HepG2 (cell line): ENCODE results near the gene TBCCD1. TPM values are rescaled to one million over a fixed set of nuclear protein-coding genes. Genes with fewer than 3 reads are reported as not detected.

ENCODE experiments used
- ATAC-seq: fragments of 200-7000 bp; cut with Tn5 transposase; 3 replicates; pipeline ENCODE4 v1.9.1; 2020; ENCODE audit warnings: mild to moderate bottlenecking, moderate library complexity
- BruUV-seq: library from RNA; stranded (reverse); fragments of 400-500 nt; replicated peaks from 2 replicates; lab custom pipeline; 2021; lab: Mats Ljungman, UMichigan
- CTCF ChIA-PET: fragments of 300-600 bp; formaldehyde crosslinking; extraction: SDS; loops from one replicate; lab custom pipeline; 2021; ENCODE audit warnings: low total read pairs, inconsistent platforms, low intra/inter-chr PET ratio; lab: Yijun Ruan, JAX
- POLR2A ChIA-PET: fragments of 350-600 bp; sonication (Branson Sonifier 250); formaldehyde crosslinking; loops from one replicate; lab custom pipeline; 2020; ENCODE audit warnings: antibody characterized with exemption, inconsistent platforms; lab: Yijun Ruan, JAX
- DNase-seq: peaks from one replicate; pipeline ENCODE4 v3.0.0-alpha.2; 2015; ENCODE audit warnings: low spot score
- FAIRE-seq: peaks from 3 replicates; lab custom pipeline; 2011; peaks lifted over from hg19 to GRCh38; lab: Jason Lieb, UNC
- H2AFZ ChIP-seq: one replicate; pipeline ENCODE4 v1.6.1; 2011; ENCODE audit warnings: low read length, inconsistent platforms
- H3K27ac ChIP-seq: fragments of 300-600 bp; 3 replicates; pipeline ENCODE4 v1.8.0; 2011; ENCODE audit warnings: mixed run types, mild to moderate bottlenecking, mixed read lengths, low read length, inconsistent platforms; ENCODE audit not compliant: insufficient read depth; ENCODE audit errors: extremely low read length
- H3K27me3 ChIP-seq, 2 experiments: fragments of 200-600 bp in 1 of 2; 2 replicates in 1 of 2; 3 replicates in 1 of 2; pipeline versions ENCODE4 v1.6.0 to v1.8.0; 2011; ENCODE audit warnings: low read length in 2 of 2, mild to moderate bottlenecking in 2 of 2, moderate library complexity in 2 of 2, inconsistent platforms in 1 of 2; ENCODE audit not compliant: insufficient read depth in 2 of 2, control insufficient read depth in 1 of 2
- H3K36me3 ChIP-seq, 2 experiments: fragments of 200-600 bp in 1 of 2; replicated peaks in 1 of 2; 2 replicates in 1 of 2; 3 replicates in 1 of 2; pipeline versions ENCODE4 v1.5.1 to v1.8.0; 2011; ENCODE audit warnings: low read length in 2 of 2, inconsistent platforms in 1 of 2; ENCODE audit not compliant: insufficient read depth in 2 of 2, control insufficient read depth in 1 of 2
- H3K4me1 ChIP-seq: 2 replicates; pipeline ENCODE4 v1.5.1; 2012; ENCODE audit warnings: low read length, inconsistent platforms; ENCODE audit not compliant: insufficient read depth
- H3K4me2 ChIP-seq: 2 replicates; pipeline ENCODE4 v1.6.0; 2011; ENCODE audit warnings: low read depth, low read length, inconsistent platforms
- H3K4me3 ChIP-seq, 3 experiments: fragments of 200-600 bp in 1 of 3; sonication (generic), shearing (Covaris generic) in 1 of 3; replicated peaks in 1 of 3; 2 replicates each; pipeline ENCODE4 v1.5.1; 2011 to 2016; ENCODE audit warnings: low read length in 3 of 3, inconsistent platforms in 2 of 3, low read depth in 2 of 3, mild to moderate bottlenecking in 2 of 3, control low read depth in 1 of 3, mixed read lengths in 1 of 3; ENCODE audit not compliant: insufficient read depth in 1 of 3
- H3K79me2 ChIP-seq: one replicate; pipeline ENCODE4 v1.6.1; 2011; ENCODE audit warnings: low read length, inconsistent platforms; ENCODE audit not compliant: insufficient read depth
- H3K9ac ChIP-seq: 2 replicates; pipeline ENCODE4 v1.6.0; 2011; ENCODE audit warnings: mild to moderate bottlenecking, low read depth, low read length, inconsistent platforms; ENCODE audit not compliant: insufficient read depth
- H3K9me3 ChIP-seq: 2 replicates; pipeline ENCODE4 v1.5.1; 2012; ENCODE audit warnings: mild to moderate bottlenecking, low read length
- H4K20me1 ChIP-seq: 2 replicates; pipeline ENCODE4 v1.6.0; 2011; ENCODE audit warnings: inconsistent platforms, mild to moderate bottlenecking, low read length, moderate library complexity; ENCODE audit not compliant: insufficient read depth
- ARID5B ChIP-seq: IDR thresholded peaks from 2 replicates; pipeline ENCODE4 v1.4.0; 2020; ENCODE audit warnings: mild to moderate bottlenecking, missing genetic modification reagents
- E2F2 ChIP-seq: sonication (generic); formaldehyde crosslinking; IDR thresholded peaks from 2 replicates; pipeline ENCODE4 v1.4.0; 2020; ENCODE audit warnings: missing genetic modification reagents, borderline replicate concordance
- ETV5 ChIP-seq: IDR thresholded peaks from 2 replicates; pipeline ENCODE4 v1.6.1; 2018; ENCODE audit warnings: missing biosample characterization, missing genetic modification reagents, inconsistent platforms, borderline replicate concordance
- HHEX ChIP-seq: IDR thresholded peaks from 2 replicates; pipeline ENCODE4 v1.6.1; 2016; ENCODE audit warnings: control low read depth
- HOXA3 ChIP-seq: sonication (generic); formaldehyde crosslinking; IDR thresholded peaks from 2 replicates; pipeline ENCODE4 v1.5.0; 2020; ENCODE audit warnings: missing genetic modification reagents
- KLF16 ChIP-seq, 2 experiments: sonication (generic) in 1 of 2; formaldehyde crosslinking in 1 of 2; IDR thresholded peaks; 2 replicates each; pipeline versions ENCODE4 v1.6.1 to v1.8.0; 2016 to 2023; ENCODE audit warnings: missing genetic modification reagents in 2 of 2, missing compliant biosample characterization in 1 of 2
- NR3C1 ChIP-seq: sonication (generic); formaldehyde crosslinking; IDR thresholded peaks from 2 replicates; pipeline ENCODE4 v1.4.0; 2020; ENCODE audit warnings: missing genetic modification reagents
- POLR2G ChIP-seq: fragments of 200-400 bp; formaldehyde crosslinking; IDR thresholded peaks from 2 replicates; pipeline ENCODE4 v1.6.1; 2018; ENCODE audit warnings: mild to moderate bottlenecking, low read depth, low read length, moderate library complexity
- RAD21 ChIP-seq: fragments of 450-650 bp; formaldehyde crosslinking; IDR thresholded peaks from 2 replicates; pipeline ENCODE4 v1.5.0; 2020; ENCODE audit warnings: mild to moderate bottlenecking
- RFXANK ChIP-seq: IDR thresholded peaks from 2 replicates; pipeline ENCODE4 v1.6.1; 2016
- SIN3A ChIP-seq: IDR thresholded peaks from 2 replicates; pipeline ENCODE4 v1.6.1; 2011; ENCODE audit warnings: low read depth, mild to moderate bottlenecking, control low read depth, low read length, borderline replicate concordance
- SOX13 ChIP-seq, 3 experiments: fragments of 450-650 bp in 1 of 3; sonication (generic) in 1 of 3; formaldehyde crosslinking in 1 of 3; IDR thresholded peaks in 2 of 3; conservative IDR thresholded peaks in 1 of 3; 2 replicates each; pipeline versions ENCODE4 v1.5.0 to v1.6.1; 2016 to 2020; ENCODE audit warnings: antibody characterized with exemption in 1 of 3, mild to moderate bottlenecking in 1 of 3, missing compliant biosample characterization in 1 of 3, missing genetic modification reagents in 1 of 3, moderate library complexity in 1 of 3
- SRF ChIP-seq: IDR thresholded peaks from 2 replicates; pipeline ENCODE4 v1.6.1; 2011; ENCODE audit warnings: mild to moderate bottlenecking, low read depth, low read length, moderate library complexity
- TFAP4 ChIP-seq: sonication (generic); IDR thresholded peaks from 2 replicates; pipeline ENCODE4 v1.6.1; 2016; ENCODE audit warnings: low read depth, borderline replicate concordance
- ZNF414 ChIP-seq: sonication (generic); formaldehyde crosslinking; IDR thresholded peaks from 2 replicates; pipeline ENCODE4 v1.5.0; 2020; ENCODE audit warnings: missing genetic modification reagents
- ZSCAN5A ChIP-seq: sonication (generic); formaldehyde crosslinking; IDR thresholded peaks from 2 replicates; pipeline ENCODE4 v1.8.0; 2022; ENCODE audit warnings: mild to moderate bottlenecking, missing genetic modification reagents, borderline replicate concordance
- WGBS: methylation state at CpG from one replicate; pipeline ENCODE4 v1.1.6; 2017; ENCODE audit warnings: low lambda C conversion rate; 5-methylcytosine and 5-hydroxymethylcytosine counted together
- in situ Hi-C: cut with HindIII; loops from 2 replicates; pipeline ENCODE4 v1.10.0; 2017; ENCODE audit warnings: low pct_unique_long_range_greater_than_20kb; ENCODE audit not compliant: extremely low pct_ligation_motif_present
- intact Hi-C: fragments of 100-400 bp; cut with micrococcal nuclease; formaldehyde crosslinking; loops from one replicate; pipeline ENCODE4 v1.10.0; 2022; ENCODE audit not compliant: unreplicated experiment
- polyA plus RNA-seq, 8 experiments: library from polyadenylated mRNA; depleted of rRNA in 3 of 8; stranded (reverse) in 7 of 8; unstranded in 1 of 8; fragments of >200 nt; fragmentation: Illumina TruSeq in 4 of 8; extraction: Trizol in 4 of 8; gene quantifications; 2 replicates each; pipeline versions ENCODE4 v1.2.1 to v1.2.3, GENCODE V29; 2011 to 2016; ENCODE audit warnings: low read depth in 4 of 8, missing spikeins in 1 of 8, mixed read lengths in 1 of 8; ENCODE audit not compliant: insufficient read depth in 1 of 8
- total RNA-seq, 5 experiments: library from RNA; depleted of rRNA; stranded (reverse); fragments of >200 nt; fragmentation: Illumina TruSeq; extraction: Trizol; gene quantifications; 2 replicates each; pipeline ENCODE4 v1.2.3, GENCODE V29; 2016; ENCODE audit warnings: low read depth in 1 of 5

The TBCCD1 gene
- total and polyA plus RNA-seq, 2 of the 13 experiments (the other 11 are each of a cell fraction or from before 2014, with no cell fraction given): 13.6 to 16.2 TPM

GRCh38 chr3:186593862-186594261 lies 26.7 kb upstream of the TBCCD1 start:
- H4K20me1 ChIP-seq: no peaks in the 10 kb centered on the region
- no TSS peak for BruUV-seq
- FAIRE-seq (peak; percentile 95), ATAC-seq (peak; percentile 63), DNase-seq (peak; percentile 81)
- H3K4me2 ChIP-seq: peak overlapping the region; percentile 87
- in situ Hi-C loops: no loop called here
- H3K27me3 ChIP-seq: no peaks in the 10 kb centered on the region
- H3K4me1 ChIP-seq: peaks cover 96% of the 10 kb centered on the region
- H3K9ac ChIP-seq: peak overlapping the region; percentile 66
- no peaks in the 10 kb centered on the region for H3K9me3 ChIP-seq
- no peak overlapping the region for H2AFZ ChIP-seq
- H3K36me3 ChIP-seq: no peaks in the 10 kb centered on the region
- ChIA-PET CTCF (no interaction called here), POLR2A (interaction anchor here (1.2 to 24.0 kb wide), 6 partner anchors 9 to 447 kb away, joined by 6 to 854 read pairs (median 12); partner anchors contain the start of genes AHSG, DNAJB11, EIF4A2 and TBCCD1)
- 0% methylated on average over 3 of the region's 3 CpGs for WGBS
- peak overlapping the region in 2 of 3 experiments; percentile 50 to 61; a peak in 4 of 6 replicates for H3K4me3 ChIP-seq
- intact Hi-C loops: no loop called here
- H3K27ac ChIP-seq: peak overlapping the region; percentile 78
- H3K79me2 ChIP-seq: no peaks in the 10 kb centered on the region
- no peak for TF ChIP-seq ETV5 (CRISPR knock-in tag)
- TF ChIP-seq HOXA3 (CRISPR knock-in tag): peak; percentile 34; the same call in 1 of the 2 replicates
- no peak for TF ChIP-seq SIN3A
- TF ChIP-seq KLF16 (CRISPR knock-in tag; IDR thresholded peaks at IDR 0.05): 0 out of 4 replicates have a peak, but pooled peaks of 1 of the 2 experiments have one; percentile 11
- TF ChIP-seq RAD21 (CRISPR knock-in tag): no peak
- 0 out of 2 replicates have a peak, but pooled peaks have one; percentile 2 for TF ChIP-seq TFAP4
- TF ChIP-seq HHEX (CRISPR knock-in tag): no peak
- TF ChIP-seq POLR2G: 0 out of 2 replicates have a peak, but pooled peaks have one; percentile 35
- no peak for TF ChIP-seq NR3C1 (CRISPR knock-in tag)
- peak; percentile 62 for TF ChIP-seq ARID5B (CRISPR knock-in tag)
- no peak for TF ChIP-seq E2F2
- TF ChIP-seq ZSCAN5A (CRISPR knock-in tag): peak; percentile 4; the same call in 1 of the 2 replicates
- TF ChIP-seq RFXANK: no peak
- no peak for TF ChIP-seq SOX13 (IDR thresholded peaks at IDR 0.05)
- TF ChIP-seq SOX13 (CRISPR knock-in tag; conservative IDR thresholded peaks at IDR 0.05 in 1 of 2, IDR thresholded peaks at IDR 0.05 in 1 of 2): peak in 1 of 2 experiments; percentile 30; a peak in 1 of 4 replicates
- 0 out of 2 replicates have a peak, but pooled peaks have one; percentile 36 for TF ChIP-seq ZNF414 (CRISPR knock-in tag)
- no peak for TF ChIP-seq SRF
